HS-27A (cell line): Measurements from ENCODE around the gene RGS4.
"Not testable (repeated sequence)": the region's sequence is repeated elsewhere in the genome, so short reads cannot be mapped to it uniquely, and the experiment has no call there.

Experiments
- DNase-seq: peaks from one replicate; pipeline ENCODE4 v3.0.0-alpha.2; 2012; ENCODE audit warnings: low read depth, missing footprints

The RGS4 gene

GRCh38 chr1:163068716-163069115, 445 bp upstream of the RGS4 start:
- DNase-seq = no peak

DNA sequence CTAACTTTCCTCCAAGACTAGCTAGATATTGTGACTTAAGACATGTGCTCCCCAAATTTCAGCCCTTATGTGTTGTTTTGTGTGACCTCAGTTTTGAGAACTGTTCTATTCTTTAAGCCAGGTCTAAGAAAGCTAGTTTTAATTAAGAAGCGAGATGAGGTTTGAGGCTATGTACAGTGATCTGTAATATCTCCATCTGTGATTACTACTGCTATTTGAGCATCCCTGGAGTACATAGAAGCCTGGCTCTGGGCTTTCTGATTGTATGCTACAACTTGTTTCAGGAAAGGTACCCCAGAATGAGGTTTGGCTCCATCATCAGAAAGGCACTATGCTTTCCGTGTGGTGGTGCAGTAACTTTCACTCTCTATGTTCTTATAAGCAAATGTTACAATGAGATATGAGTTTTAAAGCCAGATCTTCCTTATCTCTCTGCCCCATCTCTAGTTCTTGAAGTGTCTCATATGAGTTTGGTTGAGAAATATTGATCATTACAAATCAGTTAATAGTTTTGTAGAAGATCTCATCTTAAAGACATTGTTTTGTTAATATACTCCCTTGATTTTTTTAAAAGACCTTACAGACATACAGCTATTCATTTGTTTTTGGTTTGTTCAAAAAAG, 605 bp downstream of the RGS4 start:
- no peak for DNase-seq

DNA sequence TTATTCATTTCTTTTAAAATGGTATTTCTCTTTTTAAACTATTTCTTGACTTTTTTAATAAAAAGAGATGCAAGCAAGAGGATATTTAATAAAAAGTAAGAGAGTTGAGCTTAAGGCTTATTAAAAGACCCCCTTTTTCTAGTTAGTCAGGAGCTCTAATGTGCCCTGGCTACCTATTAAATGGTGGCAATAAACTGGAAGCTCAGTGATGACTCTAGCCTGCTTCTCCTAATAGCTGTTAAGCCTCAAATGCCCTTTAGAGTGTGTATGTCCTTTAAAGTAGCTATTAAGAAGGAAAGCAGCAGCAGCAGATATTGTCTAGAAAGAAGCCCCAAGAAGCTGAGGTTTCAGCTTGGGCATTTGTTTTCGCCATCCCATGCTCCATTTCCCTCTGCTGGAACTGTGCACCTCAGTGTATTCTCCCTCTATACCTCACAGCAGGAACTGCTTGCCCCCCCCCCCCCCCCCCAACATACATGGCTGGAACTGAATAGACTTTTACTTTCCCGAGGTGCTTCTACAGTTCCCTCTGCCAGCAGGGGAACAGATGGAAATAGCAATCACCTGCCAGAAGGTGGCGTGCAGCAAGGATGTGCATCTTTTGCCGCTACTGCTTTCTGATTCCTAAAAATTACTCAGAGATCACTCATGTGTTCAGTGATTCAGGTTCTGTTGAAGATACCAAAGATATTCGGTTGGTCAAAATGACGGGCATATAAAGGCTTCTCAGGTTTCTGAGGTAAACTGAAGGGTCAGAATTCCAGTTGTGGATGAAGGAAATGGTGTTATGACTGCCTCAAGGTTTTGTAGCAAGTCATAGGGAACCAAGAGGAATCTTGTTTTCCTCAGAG, 2.5 kb downstream of the RGS4 start:
- peak; percentile 88 for DNase-seq

DNA sequence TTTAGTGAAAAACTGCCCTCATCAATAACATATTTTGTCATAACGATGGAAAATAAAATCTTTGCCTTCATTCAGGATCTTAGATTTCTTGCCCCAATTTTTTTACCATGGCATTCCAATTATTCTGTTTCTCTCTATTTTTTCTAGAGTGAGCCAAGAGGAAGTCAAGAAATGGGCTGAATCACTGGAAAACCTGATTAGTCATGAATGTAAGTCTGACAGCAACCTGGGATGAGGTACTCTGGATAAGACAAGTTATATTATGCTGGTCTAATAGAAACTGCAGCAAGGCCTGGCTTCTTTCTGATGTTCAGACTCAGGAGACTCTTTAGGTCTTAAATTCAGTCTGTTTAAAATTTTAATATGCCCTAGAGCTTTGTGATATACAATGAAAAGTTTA, 3.5 kb downstream of the RGS4 start:
- DNase-seq = no peak

DNA sequence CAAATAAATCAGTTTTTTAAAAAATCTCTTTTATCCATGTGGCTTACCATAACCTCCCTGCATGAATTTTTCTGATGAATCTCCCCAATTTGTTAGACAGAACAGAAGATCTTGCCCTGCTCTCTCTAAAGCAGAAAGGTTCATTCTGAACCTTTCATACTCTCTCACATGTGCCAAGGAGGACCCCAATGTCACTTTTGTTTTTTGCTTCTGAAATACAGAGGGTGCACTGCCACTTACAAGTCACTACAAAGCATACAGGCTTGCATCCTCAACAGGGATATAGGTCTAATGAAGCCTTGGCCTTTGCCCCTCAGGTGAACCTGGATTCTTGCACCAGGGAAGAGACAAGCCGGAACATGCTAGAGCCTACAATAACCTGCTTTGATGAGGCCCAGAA, 4.8 kb downstream of the RGS4 start:
- DNase-seq = no peak

DNA sequence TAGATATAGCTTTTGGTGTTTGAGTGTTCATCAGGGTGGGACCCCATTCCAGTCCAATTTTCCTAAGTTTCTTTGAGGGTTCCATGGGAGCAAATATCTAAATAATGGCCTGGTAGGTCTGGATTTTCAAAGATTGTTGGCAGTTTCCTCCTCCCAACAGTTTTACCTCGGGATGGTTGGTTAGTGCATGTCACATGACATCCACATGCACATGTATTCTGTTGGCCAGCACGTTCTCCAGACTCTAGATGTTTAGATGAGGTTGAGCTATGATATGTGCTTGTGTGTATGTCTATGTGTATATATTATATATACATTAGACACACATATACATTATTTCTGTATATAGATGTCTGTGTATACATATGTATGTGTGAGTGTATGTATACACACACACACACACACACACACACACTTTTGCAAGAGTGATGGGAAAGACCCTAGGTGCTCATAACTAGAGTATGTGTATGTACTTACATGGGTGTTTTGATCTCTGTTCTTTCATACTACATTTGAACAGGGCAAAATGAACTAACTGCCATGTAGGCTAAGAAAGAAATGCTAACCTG, 5.6 kb downstream of the RGS4 start:
- no peak for DNase-seq

DNA sequence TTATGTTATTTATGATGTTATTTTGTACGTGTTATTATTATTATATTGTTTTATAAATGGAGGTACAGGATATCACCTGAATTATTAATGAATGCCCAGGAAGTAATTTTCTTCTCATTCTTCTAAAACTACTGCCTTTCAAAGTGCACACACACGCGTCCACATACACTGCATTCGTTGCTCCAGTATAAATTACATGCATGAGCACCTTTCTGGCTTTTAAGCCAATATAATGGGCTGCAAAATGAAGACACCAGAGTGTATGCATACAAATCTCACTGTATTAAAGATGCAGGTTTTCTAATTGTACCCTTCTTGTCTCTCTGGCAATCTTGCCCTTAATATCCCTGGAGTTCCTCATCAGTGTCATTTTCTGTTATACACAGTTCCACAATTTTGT, 6.9 kb downstream of the RGS4 start:
- no peak for DNase-seq

DNA sequence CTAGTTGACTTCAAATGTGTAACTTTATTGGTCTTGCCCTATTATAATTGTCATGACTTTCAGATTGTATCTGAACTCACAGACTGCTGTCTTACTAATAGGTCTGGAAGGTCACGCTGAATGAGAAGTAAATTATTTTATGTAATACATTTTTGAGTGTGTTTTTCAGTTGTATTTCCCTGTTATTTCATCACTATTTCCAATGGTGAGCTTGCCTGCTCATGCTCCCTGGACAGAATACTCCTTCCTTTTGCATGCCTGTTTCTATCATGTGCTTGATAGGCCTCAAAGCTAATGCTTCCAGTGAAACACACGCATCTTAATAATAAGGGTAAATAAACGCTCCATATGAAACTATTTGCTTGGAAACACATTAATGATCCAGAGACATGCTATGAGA, 7.3 kb downstream of the RGS4 start:
- DNase-seq = no peak

- no peak for DNase-seq
Measured at GRCh38 chr1:163076981-163077761, 8.0 kb downstream of the RGS4 start.

- DNase-seq = no peak
Measured at GRCh38 chr1:163082971-163083370, 13.8 kb downstream of the RGS4 start.

GRCh38 chr1:163083690-163084089, 14.5 kb downstream of the RGS4 start:
- DNase-seq = no peak

GRCh38 chr1:163084330-163084729, 15.2 kb downstream of the RGS4 start:
- no peak for DNase-seq

DNA sequence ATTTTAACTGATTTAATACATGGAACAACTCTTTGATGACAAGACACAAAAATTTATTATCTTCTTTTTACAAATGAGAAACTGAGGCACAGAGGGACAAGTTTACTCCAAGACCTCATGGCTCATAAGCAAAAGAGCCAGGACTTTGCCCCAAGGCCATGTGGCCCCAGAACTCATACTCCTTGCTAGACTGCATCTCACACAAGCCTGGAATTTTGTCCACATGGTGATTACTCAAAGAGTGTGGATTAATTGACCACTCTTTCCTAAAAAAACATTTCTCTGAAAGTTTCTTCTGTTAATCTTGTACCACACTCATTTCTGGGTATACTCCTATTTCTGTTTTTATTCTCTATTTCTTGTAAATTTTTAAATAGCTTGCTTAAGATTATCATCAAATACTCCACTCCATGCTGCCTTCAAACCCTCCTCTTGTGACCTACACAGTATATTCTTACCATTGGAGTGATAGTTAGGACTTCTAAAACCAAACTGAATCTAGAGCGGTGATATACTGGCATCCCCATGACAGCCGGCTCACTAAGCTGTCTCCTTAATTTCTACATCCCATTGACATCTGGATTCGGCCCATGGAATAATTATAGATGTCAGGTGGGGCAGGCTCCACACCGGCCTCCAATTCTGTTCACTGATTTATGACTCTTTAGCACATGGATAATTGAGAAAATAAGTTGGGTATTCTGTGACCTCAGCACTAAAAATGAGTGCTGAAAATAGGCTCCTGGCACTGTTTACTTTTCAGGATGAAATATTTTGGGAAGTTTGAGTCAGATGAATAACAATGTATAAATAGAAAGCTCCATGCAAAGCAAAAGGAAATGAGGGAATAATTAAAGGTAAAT, 16.1 kb downstream of the RGS4 start:
- DNase-seq = no peak

DNA sequence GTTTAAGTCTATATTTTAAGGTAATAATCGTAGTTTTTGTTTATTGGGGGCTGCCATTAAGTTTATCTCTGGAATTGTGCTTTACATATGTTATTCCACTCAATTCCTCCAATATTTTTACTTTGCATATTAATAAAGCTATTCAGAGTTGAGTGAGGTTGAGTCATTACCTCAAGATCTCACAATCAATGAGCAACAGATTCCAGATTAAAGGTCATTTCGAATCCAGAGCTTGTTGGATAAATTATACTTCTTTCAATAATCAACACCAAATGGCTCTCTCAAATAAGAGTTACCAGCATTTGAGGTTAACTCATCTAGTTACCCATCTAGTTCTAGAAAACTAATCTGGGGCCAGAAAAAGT, 16.7 kb downstream of the RGS4 start:
- DNase-seq = no peak

GRCh38 chr1:163089117-163089516, 20.0 kb downstream of the RGS4 start:
- DNase-seq = not testable (repeated sequence)

GRCh38 chr1:163090321-163090945, 21.3 kb downstream of the RGS4 start:
- DNase-seq = no peak

GRCh38 chr1:163093169-163093568, 24.0 kb downstream of the RGS4 start:
- DNase-seq = no peak

DNA sequence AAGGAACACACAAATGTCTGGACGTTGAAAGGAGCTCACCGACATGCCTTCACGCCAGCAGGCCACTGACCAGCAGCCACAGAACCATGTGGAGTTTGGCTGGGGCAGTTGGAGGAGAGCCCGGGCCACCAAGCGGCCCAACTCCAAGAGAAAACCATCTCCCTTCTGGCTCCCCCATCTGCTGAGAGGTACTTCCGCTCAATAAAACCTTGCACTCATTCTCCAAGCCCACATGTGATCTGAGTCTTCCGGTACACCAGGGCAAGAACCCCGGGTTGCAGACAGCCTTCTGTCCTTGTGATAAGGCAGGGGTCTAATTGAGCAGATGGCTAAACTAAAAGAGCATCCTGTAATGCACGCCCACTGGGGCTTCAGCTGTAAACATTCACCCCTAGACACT, 24.4 kb downstream of the RGS4 start:
- DNase-seq = no peak

DNA sequence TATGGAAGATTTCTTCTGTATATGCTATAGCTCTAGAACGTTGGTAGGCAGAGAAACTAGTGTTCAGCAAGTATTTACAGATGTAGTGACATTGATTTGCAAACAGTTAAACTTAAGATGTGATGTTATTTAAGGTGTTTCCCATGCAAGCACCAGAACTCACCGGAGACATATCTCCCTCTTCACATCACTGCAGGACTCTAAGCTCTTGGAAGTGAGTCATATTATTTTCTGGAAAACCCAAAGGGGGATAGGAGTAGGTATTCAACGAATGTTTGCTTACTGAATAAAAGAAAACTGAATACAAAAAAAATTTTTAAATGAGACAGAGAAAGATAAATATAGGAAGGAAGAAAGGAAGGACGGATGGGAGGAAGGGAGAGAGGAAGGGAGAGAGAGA, 25.0 kb downstream of the RGS4 start:
- DNase-seq = no peak

DNA sequence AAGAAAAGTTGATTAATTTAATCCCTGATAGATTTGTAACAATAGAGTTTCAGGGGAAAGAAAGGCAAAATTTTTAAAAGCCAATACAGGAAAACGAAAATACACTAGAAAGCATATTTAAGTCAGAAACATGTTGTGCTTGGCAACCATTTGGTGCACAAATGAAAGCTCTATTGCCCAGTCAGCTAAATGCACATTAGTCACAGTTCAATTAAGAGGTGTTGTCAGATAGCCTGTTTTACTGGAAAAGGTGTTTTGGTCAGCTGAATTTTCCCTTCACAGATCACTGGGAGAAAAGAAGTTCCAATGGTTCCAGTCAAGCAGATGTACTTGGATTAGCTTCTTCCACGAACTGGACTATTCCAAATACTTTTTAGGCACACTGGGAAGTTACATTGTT, 25.4 kb downstream of the RGS4 start:
- DNase-seq = no peak

DNA sequence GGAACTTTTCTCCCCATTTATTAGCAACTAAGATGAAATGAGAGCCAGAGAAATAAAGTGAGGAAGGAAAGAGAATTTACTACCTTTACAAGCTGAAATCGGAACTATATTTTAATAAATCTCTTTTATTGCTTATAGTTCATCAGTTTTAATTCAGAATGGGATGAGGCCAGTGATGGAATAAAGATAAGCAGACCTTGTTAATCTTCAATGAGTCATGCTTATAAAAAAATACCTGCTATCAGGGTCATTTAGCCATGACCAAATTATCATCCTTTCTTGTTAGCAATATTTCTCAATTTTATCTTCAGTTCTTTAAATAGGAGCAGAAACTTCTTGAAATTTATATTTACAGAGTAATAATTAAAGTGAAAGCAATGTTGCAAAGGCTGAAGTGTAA, 26.1 kb downstream of the RGS4 start:
- DNase-seq = no peak
